22Rv1 (cell line): Measurements from ENCODE around the gene TMEM179.

Source experiments
- ZFX ChIP-seq: fragments of 450-650 bp; IDR thresholded peaks from 2 replicates; pipeline ENCODE4 v1.6.1; 2017; ENCODE audit warnings: antibody characterized with exemption, borderline replicate concordance
- TF ChIP-seq, protein P1 (sequence below): fragments of 450-650 bp; IDR thresholded peaks from 2 replicates; pipeline ENCODE4 v1.5.1; 2017; ENCODE audit warnings: mild to moderate bottlenecking

DNA sequence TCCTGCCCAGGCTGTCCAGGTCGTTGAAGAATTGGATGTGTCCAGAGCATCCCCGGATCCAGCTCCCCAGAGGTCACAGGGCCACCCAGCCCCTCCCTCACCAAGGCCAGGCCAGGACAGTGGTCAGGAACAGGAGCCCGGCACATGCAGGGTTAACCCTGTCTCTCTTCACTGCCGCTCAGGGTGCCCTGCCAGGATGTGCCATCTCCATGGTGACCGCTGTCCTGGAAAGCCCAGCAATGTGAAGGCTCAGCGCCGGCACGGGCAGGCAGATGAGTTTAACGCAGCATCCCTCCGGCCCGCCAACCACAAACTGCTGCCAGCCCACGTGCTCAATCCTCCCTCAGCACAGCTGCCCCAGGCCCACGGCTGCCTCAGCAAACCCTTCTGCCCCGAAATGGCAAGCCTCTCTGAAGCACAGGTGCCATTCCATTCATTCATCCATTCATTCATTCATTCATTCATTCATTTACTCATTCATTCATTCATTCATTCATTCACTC is 4.4 kb downstream of the TMEM179 start:
- TF ChIP-seq, protein P1, sequence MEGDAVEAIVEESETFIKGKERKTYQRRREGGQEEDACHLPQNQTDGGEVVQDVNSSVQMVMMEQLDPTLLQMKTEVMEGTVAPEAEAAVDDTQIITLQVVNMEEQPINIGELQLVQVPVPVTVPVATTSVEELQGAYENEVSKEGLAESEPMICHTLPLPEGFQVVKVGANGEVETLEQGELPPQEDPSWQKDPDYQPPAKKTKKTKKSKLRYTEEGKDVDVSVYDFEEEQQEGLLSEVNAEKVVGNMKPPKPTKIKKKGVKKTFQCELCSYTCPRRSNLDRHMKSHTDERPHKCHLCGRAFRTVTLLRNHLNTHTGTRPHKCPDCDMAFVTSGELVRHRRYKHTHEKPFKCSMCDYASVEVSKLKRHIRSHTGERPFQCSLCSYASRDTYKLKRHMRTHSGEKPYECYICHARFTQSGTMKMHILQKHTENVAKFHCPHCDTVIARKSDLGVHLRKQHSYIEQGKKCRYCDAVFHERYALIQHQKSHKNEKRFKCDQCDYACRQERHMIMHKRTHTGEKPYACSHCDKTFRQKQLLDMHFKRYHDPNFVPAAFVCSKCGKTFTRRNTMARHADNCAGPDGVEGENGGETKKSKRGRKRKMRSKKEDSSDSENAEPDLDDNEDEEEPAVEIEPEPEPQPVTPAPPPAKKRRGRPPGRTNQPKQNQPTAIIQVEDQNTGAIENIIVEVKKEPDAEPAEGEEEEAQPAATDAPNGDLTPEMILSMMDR = no peak
- TF ChIP-seq ZFX = no peak
